Astrocyte (in vitro differentiated cells and primary cell): ENCODE data around the gene URM1.

Experiments used
- EZH2 ChIP-seq: IDR thresholded peaks from 2 replicates; pipeline ENCODE4 v1.6.1; 2012; ENCODE audit warnings: mild to moderate bottlenecking, low read length, inconsistent platforms; ENCODE audit not compliant: insufficient read depth
- TF ChIP-seq, protein P1 (sequence below): IDR thresholded peaks from 2 replicates; pipeline ENCODE4 v1.5.1; 2011; ENCODE audit warnings: low read depth, mild to moderate bottlenecking, inconsistent platforms, low read length, moderate library complexity; ENCODE audit not compliant: insufficient read depth

DNA sequence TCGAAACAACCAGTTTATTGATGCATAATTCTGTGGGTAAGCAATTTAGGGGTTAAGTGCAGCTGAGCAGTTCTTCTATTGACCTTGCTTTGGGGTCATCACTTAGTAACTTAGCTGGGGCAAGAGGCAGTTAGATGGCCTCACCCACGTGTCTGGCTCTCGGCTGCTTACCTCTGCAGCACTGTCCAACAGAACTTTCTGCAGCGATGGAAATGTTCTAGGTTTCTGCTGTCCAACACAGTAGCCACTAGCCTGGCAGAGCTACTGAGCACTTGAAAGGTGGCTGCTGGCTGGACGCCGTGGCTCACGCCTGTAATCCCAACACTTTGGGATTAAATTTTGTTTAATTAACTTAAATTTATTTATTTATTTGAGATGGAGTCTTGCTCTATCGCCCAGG is 13.1 kb upstream of the URM1 start:
- TF ChIP-seq, protein P1, sequence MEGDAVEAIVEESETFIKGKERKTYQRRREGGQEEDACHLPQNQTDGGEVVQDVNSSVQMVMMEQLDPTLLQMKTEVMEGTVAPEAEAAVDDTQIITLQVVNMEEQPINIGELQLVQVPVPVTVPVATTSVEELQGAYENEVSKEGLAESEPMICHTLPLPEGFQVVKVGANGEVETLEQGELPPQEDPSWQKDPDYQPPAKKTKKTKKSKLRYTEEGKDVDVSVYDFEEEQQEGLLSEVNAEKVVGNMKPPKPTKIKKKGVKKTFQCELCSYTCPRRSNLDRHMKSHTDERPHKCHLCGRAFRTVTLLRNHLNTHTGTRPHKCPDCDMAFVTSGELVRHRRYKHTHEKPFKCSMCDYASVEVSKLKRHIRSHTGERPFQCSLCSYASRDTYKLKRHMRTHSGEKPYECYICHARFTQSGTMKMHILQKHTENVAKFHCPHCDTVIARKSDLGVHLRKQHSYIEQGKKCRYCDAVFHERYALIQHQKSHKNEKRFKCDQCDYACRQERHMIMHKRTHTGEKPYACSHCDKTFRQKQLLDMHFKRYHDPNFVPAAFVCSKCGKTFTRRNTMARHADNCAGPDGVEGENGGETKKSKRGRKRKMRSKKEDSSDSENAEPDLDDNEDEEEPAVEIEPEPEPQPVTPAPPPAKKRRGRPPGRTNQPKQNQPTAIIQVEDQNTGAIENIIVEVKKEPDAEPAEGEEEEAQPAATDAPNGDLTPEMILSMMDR = no peak
- no peak for TF ChIP-seq EZH2
